GM19239 (cell line): ENCODE results near the gene CCDC142.
A peak's percentile ranks its signal among the peaks of the same experiment; 100 is the strongest.

Source experiments
- DNase-seq: peaks from one replicate; pipeline ENCODE4 v3.0.0; 2011; ENCODE audit warnings: low spot score; ENCODE audit not compliant: insufficient read length
- FAIRE-seq: peaks from 2 replicates; lab custom pipeline; 2011; peaks lifted over from hg19 to GRCh38; lab: Jason Lieb, UNC

CCDC142 gene

GRCh38 chr2:74482801-74483674 lies at the start of gene CCDC142, which contains the start of gene TTC31:
CCDC142 (minus strand) TSS chr2:74482998; CDS start chr2:74482837, 161 bp downstream.
TTC31 (plus strand) TSS chr2:74483081; CDS start chr2:74483096, 15 bp downstream.
- FAIRE-seq, result peak; percentile 97
- peak; percentile 87 for DNase-seq

- no peak for DNase-seq
- no peak for FAIRE-seq
Observed at GRCh38 chr2:74532222-74532621, 49.4 kb upstream of the CCDC142 start.

GRCh38 chr2:74531666-74532065 lies 48.9 kb upstream of the CCDC142 start:
- DNase-seq (no peak), FAIRE-seq (no peak)

GRCh38 chr2:74530239-74531187 lies 47.7 kb upstream of the CCDC142 start:
- no peak for DNase-seq
- peak; percentile 31 for FAIRE-seq

- peak; percentile 91 for FAIRE-seq
Observed at GRCh38 chr2:74529357-74530238, 46.8 kb upstream of the CCDC142 start, which contains the start of the genes AUP1 and HTRA2. AUP1 (minus strand) TSS chr2:74529706; CDS start chr2:74529629, 77 bp downstream. HTRA2 (plus strand) TSS chr2:74529933; CDS start chr2:74530007, 74 bp downstream.

GRCh38 chr2:74528600-74529356 lies 46.0 kb upstream of the CCDC142 start:
- FAIRE-seq (no peak), DNase-seq (no peak)

More at GRCh38 chr2:74529357-74530238, 46.8 kb upstream of the CCDC142 start, which contains the start of the genes AUP1 and HTRA2:
- DNase-seq, result peak; percentile 97

GRCh38 chr2:74527741-74528140 lies 44.9 kb upstream of the CCDC142 start:
- no peak for DNase-seq

GRCh38 chr2:74526649-74527230 lies 43.9 kb upstream of the CCDC142 start:
- FAIRE-seq (no peak), DNase-seq (no peak)

More at GRCh38 chr2:74527741-74528140, 44.9 kb upstream of the CCDC142 start:
- no peak for FAIRE-seq

GRCh38 chr2:74525717-74526648 lies 43.2 kb upstream of the CCDC142 start, which contains the start of gene DQX1:
DQX1 (minus strand) TSS chr2:74526231; CDS start chr2:74525729, 502 bp downstream.
- DNase-seq (no peak), FAIRE-seq (peak; percentile 84)

GRCh38 chr2:74524955-74525716 lies 42.3 kb upstream of the CCDC142 start:
- DNase-seq (no peak), FAIRE-seq (no peak)

- DNase-seq (no peak), FAIRE-seq (no peak)
Observed at GRCh38 chr2:74524005-74524404, 41.2 kb upstream of the CCDC142 start.

GRCh38 chr2:74522516-74522915 lies 39.7 kb upstream of the CCDC142 start:
- FAIRE-seq (no peak), DNase-seq (no peak)

GRCh38 chr2:74516650-74517049 lies 33.9 kb upstream of the CCDC142 start:
- DNase-seq, result no peak
- FAIRE-seq, result no peak

GRCh38 chr2:74515981-74516633 lies 33.3 kb upstream of the CCDC142 start:
- FAIRE-seq, result no peak
- DNase-seq, result peak; percentile 79

GRCh38 chr2:74515271-74515980 lies 32.6 kb upstream of the CCDC142 start:
- no peak for FAIRE-seq
- no peak for DNase-seq
